PC-9 (cell line): ENCODE results near the gene ACOT2. TPM values are rescaled to one million over a fixed set of nuclear protein-coding genes. Genes with fewer than 3 reads are reported as not detected.

Experiments
- BruUV-seq: library from RNA; stranded (reverse); fragments of 400-500 nt; replicated peaks from 2 replicates; lab custom pipeline; 2021; lab: Mats Ljungman, UMichigan
- CTCF ChIA-PET: fragments of 300-600 bp; sonication (Branson Sonifier 250); formaldehyde crosslinking; loops from one replicate; lab custom pipeline; 2022; ENCODE audit warnings: antibody characterized with exemption; lab: Charles Lee
- POLR2A ChIA-PET: fragments of 300-600 bp; sonication (Branson Sonifier 250); formaldehyde crosslinking; loops from one replicate; lab custom pipeline; 2022; ENCODE audit warnings: antibody characterized with exemption; ENCODE audit not compliant: unreplicated experiment; lab: Charles Lee
- DNase-seq, 2 experiments: peaks; one replicate each; pipeline versions ENCODE4 v3.0.0 to v3.0.0-alpha.2; 2015 to 2022; ENCODE audit warnings: mixed read lengths in 1 of 2
- H2AFZ ChIP-seq: fragments of 200-600 bp; sonication (generic); 2 replicates; pipeline ENCODE4 v1.8.1; 2017; ENCODE audit warnings: antibody characterized with exemption
- H3F3A ChIP-seq: fragments of 200-600 bp; sonication (generic); 2 replicates; pipeline ENCODE4 v1.8.1; 2017; ENCODE audit warnings: antibody characterized with exemption, mild to moderate bottlenecking, low read depth; ENCODE audit not compliant: insufficient read depth
- H3K27ac ChIP-seq: fragments of 200-600 bp; sonication (generic); 2 replicates; pipeline ENCODE4 v1.6.1; 2016; ENCODE audit warnings: mixed run types
- H3K27me3 ChIP-seq: fragments of 200-600 bp; sonication (generic); 2 replicates; pipeline ENCODE4 v1.6.1; 2016; ENCODE audit warnings: low read depth, mixed run types; ENCODE audit not compliant: insufficient read depth
- H3K36me3 ChIP-seq: fragments of 200-600 bp; sonication (generic); 2 replicates; pipeline ENCODE4 v1.6.1; 2016; ENCODE audit warnings: low read depth, mixed run types
- H3K4me1 ChIP-seq: fragments of 200-600 bp; sonication (generic); replicated peaks from 2 replicates; pipeline ENCODE4 v1.6.1; 2016; ENCODE audit warnings: mixed run types; ENCODE audit not compliant: insufficient read depth
- H3K4me2 ChIP-seq: fragments of 200-600 bp; sonication (generic); 2 replicates; pipeline ENCODE4 v1.6.1; 2017; ENCODE audit warnings: mixed run types
- H3K4me3 ChIP-seq: fragments of 200-600 bp; sonication (generic); 2 replicates; pipeline ENCODE4 v1.6.1; 2016; ENCODE audit warnings: mixed run types
- H3K79me2 ChIP-seq: fragments of 200-600 bp; sonication (generic); 2 replicates; pipeline ENCODE4 v1.6.1; 2017; ENCODE audit warnings: low read depth, mixed run types
- H3K9me2 ChIP-seq: fragments of 200-600 bp; sonication (generic); 2 replicates; pipeline ENCODE4 v1.8.1; 2017; ENCODE audit warnings: mild to moderate bottlenecking; ENCODE audit not compliant: insufficient read depth
- H3K9me3 ChIP-seq: fragments of 200-600 bp; sonication (generic); 2 replicates; pipeline ENCODE4 v1.8.1; 2016; ENCODE audit warnings: low read depth; ENCODE audit not compliant: insufficient read depth
- H4K20me1 ChIP-seq: fragments of 200-600 bp; sonication (generic); 2 replicates; pipeline ENCODE4 v1.8.1; 2017; ENCODE audit not compliant: insufficient read depth
- EZH2 ChIP-seq: fragments of 200-600 bp; sonication (generic); IDR thresholded peaks from 2 replicates; pipeline ENCODE4 v1.8.0; 2017; ENCODE audit warnings: antibody characterized with exemption, low read depth
- intact Hi-C: fragments of 100-400 bp; cut with micrococcal nuclease; formaldehyde crosslinking; loops from one replicate; pipeline ENCODE4 v1.10.0; 2022; ENCODE audit not compliant: unreplicated experiment
- total RNA-seq: library from RNA; stranded (reverse); gene quantifications from 2 replicates; pipeline ENCODE4 v1.2.3, GENCODE V29; 2021
- TF ChIP-seq, protein P1 (sequence below): fragments of 200-600 bp; sonication (generic); conservative IDR thresholded peaks from 2 replicates; pipeline ENCODE4 v1.6.1; 2017; ENCODE audit warnings: mixed run types, antibody characterized with exemption, mild to moderate bottlenecking, moderate library complexity

The ACOT2 gene
- total RNA-seq, 1 experiment from 2014 or later, result 7.2 TPM

DNA sequence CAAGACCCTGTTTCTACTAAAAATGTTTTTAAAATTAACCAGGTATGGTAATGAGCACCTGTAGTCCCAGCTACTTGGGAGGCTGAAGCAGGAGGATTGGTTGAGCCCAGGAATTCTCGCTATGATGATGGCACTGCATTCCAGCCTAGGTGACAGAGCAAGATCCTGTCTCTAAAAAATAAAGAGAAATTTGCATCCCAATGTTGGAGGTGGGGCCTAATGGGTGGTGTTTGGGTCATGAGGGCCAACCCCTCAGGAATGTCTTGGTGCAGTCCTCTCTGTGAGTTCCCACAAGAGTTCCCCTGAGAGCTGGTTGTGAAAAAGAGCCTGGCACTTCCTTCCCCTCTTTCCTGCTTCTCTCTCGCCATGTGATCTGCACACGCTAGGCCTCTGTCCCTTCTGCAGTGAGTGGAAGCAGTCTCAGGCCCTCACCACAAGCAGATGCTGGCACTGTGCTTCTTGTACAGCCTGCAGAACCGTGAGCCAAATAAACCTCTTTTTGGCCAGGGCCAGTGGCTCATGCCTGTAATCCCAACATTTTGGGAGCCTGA is 54.6 kb downstream of the ACOT2 start:
- Histone ChIP-seq H4K20me1 (no peaks in the 10 kb centered on the region), H3K4me2 (no peak overlapping the region), H3F3A (no peaks in the 10 kb centered on the region), H3K27ac (no peak overlapping the region), H2AFZ (no peak overlapping the region), H3K9me2 (no peaks in the 10 kb centered on the region), H3K27me3 (no peaks in the 10 kb centered on the region), H3K4me1 (no peaks in the 10 kb centered on the region), H3K4me3 (no peak overlapping the region), H3K79me2 (no peaks in the 10 kb centered on the region), H3K9me3 (no peaks in the 10 kb centered on the region), H3K36me3 (no peaks in the 10 kb centered on the region)
- intact Hi-C loops, result no loop called here
- CTCF ChIA-PET, result no interaction called here
- DNase-seq, result no peak
- POLR2A ChIA-PET, result no interaction called here
- no TSS peak for BruUV-seq
- no peak for TF ChIP-seq EZH2
- TF ChIP-seq, protein P1, sequence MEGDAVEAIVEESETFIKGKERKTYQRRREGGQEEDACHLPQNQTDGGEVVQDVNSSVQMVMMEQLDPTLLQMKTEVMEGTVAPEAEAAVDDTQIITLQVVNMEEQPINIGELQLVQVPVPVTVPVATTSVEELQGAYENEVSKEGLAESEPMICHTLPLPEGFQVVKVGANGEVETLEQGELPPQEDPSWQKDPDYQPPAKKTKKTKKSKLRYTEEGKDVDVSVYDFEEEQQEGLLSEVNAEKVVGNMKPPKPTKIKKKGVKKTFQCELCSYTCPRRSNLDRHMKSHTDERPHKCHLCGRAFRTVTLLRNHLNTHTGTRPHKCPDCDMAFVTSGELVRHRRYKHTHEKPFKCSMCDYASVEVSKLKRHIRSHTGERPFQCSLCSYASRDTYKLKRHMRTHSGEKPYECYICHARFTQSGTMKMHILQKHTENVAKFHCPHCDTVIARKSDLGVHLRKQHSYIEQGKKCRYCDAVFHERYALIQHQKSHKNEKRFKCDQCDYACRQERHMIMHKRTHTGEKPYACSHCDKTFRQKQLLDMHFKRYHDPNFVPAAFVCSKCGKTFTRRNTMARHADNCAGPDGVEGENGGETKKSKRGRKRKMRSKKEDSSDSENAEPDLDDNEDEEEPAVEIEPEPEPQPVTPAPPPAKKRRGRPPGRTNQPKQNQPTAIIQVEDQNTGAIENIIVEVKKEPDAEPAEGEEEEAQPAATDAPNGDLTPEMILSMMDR, result no peak

Other genes with a start within 250 kb of the ACOT2 start
- 59.2 and 64.5 TPM in 2 replicates for gene NUMB, start 110.7 kb upstream of the ACOT2 start, total RNA-seq
- gene RIOX1, start 78.3 kb upstream of the ACOT2 start, total RNA-seq, result 9.9 and 10.8 TPM in 2 replicates
- gene ACOT1, start 32.1 kb upstream of the ACOT2 start, total RNA-seq, result 2.2 and 3.6 TPM in 2 replicates
- 0.18 and 0.59 TPM in 2 replicates for gene HEATR4, start 10.3 kb upstream of the ACOT2 start, total RNA-seq
- gene ACOT4, start 22.7 kb downstream of the ACOT2 start, total RNA-seq, result 3.5 and 4.9 TPM in 2 replicates
- not detected in 2 replicates for gene ACOT6, start 43.3 kb downstream of the ACOT2 start, total RNA-seq
- 23.0 and 25.5 TPM in 2 replicates for gene DNAL1, start 75.8 kb downstream of the ACOT2 start, total RNA-seq
- 13.6 and 16.8 TPM in 2 replicates for gene PNMA1, start 145.2 kb downstream of the ACOT2 start, total RNA-seq